AG08395 (cell line): Measurements from ENCODE around the gene SH3PXD2A.
A peak's percentile ranks its signal among the peaks of the same experiment; 100 is the strongest.

Experiments used
- DNase-seq: peaks from one replicate; pipeline ENCODE4 v3.0.0; 2012; ENCODE audit warnings: mixed read lengths, low spot score

SH3PXD2A gene

GRCh38 chr10:103703941-103704919, 151.1 kb downstream of the SH3PXD2A start:
- no peak for DNase-seq

GRCh38 chr10:103701380-103702222, 153.8 kb downstream of the SH3PXD2A start:
- no peak for DNase-seq

- no peak for DNase-seq
These were observed 155.0 kb downstream of the SH3PXD2A start for GRCh38 chr10:103700436-103700715.

DNA sequence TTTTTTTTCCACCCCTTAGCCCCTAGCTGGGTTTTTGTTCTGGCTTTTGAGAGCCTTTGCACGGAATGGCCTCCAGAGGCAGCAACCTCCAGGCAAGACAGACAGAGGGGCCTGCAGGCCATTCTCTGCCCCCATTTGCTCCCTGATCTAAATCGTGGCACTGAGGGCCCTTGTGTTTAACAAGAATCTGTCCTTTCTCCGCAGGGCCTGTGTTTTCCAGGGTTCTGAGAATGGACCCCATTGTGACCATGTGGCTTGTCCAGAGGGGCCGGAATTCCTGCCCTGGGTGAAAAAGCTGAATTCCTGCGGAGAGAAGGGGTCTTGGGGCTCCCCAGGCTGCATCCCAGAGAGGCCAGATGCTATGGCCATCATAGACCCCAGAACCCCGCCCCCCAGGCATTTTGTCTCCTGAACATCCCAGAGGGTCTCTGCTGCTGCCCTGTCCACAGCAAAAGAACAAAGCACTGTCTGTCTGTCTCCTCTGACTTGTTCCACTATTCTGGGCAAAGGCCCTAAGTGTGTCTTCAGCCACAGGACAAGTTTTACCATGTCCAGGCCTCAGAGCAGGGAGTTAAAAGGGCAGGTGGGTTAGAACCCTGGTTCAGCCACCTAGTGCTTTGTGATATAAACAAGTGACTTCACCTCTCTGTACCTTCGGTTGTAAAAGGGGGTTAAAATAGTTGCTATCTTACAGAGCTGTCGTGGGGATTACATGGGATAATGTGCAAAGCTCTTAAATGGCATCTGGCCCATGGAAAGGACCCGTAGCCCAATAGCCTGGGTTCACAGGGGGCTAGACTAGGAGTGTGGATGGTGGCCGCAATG, 155.6 kb downstream of the SH3PXD2A start:
- DNase-seq, result no peak

GRCh38 chr10:103698266-103698665, 157.1 kb downstream of the SH3PXD2A start:
- DNase-seq, result no peak

GRCh38 chr10:103697787-103698186, 157.6 kb downstream of the SH3PXD2A start:
- no peak for DNase-seq

- peak; percentile 98 for DNase-seq
These were observed 158.8 kb downstream of the SH3PXD2A start for GRCh38 chr10:103696411-103697145.

- no peak for DNase-seq
These were observed 159.3 kb downstream of the SH3PXD2A start for GRCh38 chr10:103696094-103696410.

- peak; percentile 52 for DNase-seq
These were observed 159.8 kb downstream of the SH3PXD2A start for GRCh38 chr10:103695584-103696005.

- no peak for DNase-seq
These were observed 161.6 kb downstream of the SH3PXD2A start for GRCh38 chr10:103693812-103694205.

GRCh38 chr10:103692952-103693811, 162.2 kb downstream of the SH3PXD2A start:
- peak; percentile 41 for DNase-seq

- DNase-seq, result no peak
These were observed 162.9 kb downstream of the SH3PXD2A start for GRCh38 chr10:103692436-103692951.

DNA sequence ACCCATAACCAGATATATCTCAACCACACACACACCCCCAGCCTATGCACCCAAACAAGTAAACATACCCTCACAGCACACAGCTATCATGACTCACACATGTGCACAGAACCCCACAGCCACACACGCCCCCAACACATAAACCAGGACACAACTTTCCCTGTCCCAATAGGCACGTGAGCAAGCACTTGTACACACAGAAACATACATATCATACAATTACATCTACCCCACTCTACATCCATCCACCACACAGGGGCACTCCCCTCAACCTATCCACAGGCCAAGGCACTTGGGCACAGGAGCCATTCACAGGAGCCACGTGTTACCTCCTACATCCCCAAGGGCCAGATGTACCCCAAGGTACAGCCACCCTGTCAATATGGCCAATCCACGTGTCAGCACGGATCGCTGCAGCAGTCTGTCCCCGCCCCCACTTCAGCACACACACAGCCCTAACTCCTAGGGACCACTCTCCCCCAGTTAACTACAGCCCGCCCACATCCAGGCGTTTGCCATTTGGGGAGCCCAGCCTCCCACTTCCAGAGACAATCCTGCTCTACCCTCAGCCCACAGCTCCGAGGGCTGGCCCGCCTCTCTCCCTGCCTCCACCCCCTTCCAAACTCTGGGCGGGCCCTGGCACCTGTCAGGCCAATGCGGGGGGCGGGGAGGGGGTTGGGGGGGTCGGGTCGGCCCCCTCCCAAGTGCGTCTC, 163.5 kb downstream of the SH3PXD2A start:
- no peak for DNase-seq

- no peak for DNase-seq
These were observed 164.1 kb downstream of the SH3PXD2A start for GRCh38 chr10:103691267-103691666.

DNA sequence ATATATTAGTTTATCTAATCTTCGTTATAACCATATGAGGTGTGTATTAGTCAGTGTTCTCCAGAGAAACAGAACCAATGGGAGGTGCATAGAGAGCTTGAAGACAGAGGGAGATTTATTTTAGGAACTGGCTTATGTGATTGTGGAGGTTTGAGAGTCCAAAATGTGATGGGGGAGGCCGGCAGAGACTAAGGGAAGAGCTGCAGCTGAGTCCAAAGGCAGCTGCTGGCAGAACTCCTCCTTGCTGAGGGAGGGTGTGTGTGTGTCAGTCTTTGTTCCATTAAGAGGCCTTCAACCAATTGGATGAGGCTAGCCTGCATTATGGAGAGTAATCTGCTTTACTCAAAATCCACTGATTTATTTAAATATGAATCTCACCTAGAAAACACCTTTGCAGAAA, 165.1 kb downstream of the SH3PXD2A start:
- DNase-seq, result no peak

DNA sequence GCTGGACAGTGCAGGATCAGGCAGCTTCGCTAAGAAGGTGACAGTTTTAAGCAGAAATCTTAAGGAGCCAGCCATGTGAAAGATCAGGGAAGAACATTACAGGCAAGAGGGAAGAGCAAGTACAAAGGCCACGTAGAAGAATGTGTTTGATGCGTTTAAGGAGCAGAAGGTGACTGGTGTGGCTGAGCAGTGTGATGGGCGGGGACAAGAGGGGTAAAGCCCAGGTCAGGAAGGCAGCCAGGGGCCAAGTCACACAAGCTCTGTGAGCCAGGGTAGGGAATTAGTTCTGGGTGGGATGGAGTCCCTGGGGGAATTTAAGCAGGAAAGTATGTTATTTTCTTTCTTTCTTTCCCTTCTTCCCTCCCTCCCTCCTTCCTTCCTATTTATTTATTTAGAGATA, 166.9 kb downstream of the SH3PXD2A start:
- no peak for DNase-seq

- DNase-seq, result no peak
These were observed 167.7 kb downstream of the SH3PXD2A start for GRCh38 chr10:103687718-103688117.

GRCh38 chr10:103687172-103687571, 168.2 kb downstream of the SH3PXD2A start:
- DNase-seq, result no peak

DNA sequence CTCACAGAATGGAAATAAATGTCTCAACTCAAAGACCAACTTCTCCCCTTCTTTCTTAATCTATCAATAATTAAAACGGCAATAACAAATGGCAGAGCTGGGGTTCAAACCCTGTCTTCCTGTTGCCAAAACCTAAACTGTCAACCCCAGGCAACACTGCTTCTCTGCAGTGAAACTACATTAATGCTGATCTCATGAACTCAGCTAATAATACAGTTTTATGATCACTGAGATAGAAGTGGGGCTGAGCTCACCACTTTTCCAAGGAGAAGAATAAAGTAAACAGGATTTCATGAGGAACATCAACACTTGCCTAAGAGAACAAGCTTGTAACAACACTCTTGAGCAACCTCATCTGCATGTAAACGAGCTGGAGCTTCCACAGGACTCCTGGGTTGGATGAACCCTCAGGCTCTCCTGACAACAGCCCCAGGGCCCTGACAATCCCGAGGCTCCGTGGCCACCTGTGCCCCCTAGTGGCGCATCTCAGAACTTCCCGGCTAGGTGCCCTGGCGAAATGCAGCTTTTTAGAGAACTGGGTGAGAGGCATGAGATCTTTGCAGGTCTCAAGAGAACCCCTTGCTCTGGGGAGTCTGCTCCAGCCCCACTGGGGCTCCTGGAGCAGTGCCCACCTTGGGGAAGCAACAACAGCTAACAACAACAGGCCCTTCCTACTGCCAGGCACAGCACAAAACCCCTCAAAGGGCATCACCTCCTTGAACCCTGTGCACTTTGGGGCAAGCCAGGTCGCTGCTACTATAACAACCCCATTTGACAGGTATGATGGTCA, 169.3 kb downstream of the SH3PXD2A start:
- peak; percentile 93 for DNase-seq
